NCI-H2171 treated with DMSO at 0.1 percent for 48 hours (cell line): Measurements from ENCODE around the gene NAA30.

ENCODE experiments used
- DNase-seq: peaks from one replicate; lab custom pipeline; 2025; lab: John Stamatoyannopoulos, UW

The NAA30 gene

DNA sequence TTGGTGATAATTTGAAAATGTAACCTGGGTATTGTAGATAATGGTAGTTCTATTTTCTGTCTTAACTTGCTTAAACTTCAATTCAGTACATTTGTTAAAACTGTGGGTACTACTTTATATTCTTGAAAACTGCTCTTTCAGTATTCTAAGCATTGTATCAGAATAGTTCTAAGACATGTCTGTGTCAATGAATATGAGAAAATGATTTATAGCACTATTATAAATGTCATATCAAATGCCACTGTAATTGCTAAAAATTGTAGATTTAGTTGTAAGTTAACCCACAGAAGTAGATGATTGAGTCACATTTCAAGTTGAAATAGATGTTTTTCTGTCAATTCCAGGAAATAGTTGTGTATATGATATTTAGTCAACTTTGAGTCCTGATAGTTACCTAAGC, 2.4 kb downstream of the NAA30 start:
- DNase-seq = no peak

GRCh38 chr14:57400556-57401494, 10.4 kb downstream of the NAA30 start:
- DNase-seq = no peak

GRCh38 chr14:57401501-57401900, 11.1 kb downstream of the NAA30 start:
- no peak for DNase-seq

DNA sequence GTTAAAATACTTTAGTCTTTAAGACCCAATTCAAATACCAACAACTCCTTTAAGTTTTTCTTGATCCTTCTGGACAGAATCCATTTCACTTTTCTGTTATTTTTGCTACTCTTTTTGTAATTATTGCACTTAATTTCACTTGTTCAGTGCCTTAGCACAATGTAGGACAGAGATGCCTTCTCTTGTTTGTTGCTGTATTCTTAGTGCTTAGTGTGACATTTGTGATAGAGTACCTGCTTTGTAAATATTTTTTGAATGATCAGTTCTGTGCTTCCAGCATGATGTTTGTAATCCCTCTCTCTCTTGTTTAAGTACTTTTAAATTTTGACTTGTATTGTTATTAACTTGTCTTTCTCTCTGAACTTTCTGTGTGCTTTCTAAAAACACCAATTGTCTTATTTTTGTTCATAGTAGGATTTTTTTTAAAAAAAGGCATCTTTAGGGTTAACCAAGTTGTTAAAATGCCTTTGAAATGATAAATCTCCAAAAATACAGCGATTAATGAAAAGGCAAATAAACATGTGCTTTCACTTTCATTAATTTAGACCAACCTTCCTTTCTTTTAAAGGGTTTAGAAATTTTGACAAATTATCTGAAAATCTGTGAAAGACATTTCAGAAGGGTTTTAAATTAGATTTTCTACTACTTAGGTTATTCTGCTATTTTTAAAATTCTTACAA, 11.9 kb downstream of the NAA30 start:
- DNase-seq = no peak

DNA sequence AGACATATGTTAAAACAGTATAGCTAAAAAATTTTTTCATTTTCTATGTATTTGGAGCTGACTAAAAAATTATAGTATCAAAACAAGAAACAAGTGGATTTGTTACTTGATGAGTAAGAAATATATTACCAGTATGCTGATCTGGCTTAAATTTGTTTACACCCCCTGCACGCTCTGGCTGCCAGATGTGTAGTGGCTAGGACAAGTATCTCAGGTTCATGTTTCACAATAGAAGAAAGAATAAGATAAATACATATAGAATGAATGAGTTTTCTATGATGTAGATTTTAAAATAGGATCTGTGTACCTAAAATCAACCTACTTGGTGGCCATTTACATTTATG, 13.1 kb downstream of the NAA30 start:
- DNase-seq = no peak

DNA sequence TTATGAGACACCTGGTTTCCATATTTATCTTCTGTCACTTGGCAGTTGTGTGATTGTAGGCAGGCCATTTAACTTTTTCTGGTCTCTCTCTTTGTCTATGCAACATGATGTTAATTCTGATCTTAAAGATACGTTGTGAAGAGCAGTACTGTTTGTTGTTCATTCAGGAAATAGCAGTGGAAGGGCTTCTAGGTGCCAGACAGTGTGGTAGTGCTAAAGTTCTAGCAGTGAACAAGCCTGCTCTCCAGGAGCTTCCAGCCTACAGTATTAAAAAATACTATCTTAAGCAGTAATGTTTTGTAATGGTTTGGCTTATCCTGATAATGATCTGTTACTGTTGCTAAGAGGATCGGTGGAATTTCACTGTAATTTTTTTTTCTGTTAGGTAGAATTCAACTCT, 15.2 kb downstream of the NAA30 start:
- DNase-seq = no peak

- no peak for DNase-seq
These were observed 17.7 kb downstream of the NAA30 start for GRCh38 chr14:57408037-57408436.

DNA sequence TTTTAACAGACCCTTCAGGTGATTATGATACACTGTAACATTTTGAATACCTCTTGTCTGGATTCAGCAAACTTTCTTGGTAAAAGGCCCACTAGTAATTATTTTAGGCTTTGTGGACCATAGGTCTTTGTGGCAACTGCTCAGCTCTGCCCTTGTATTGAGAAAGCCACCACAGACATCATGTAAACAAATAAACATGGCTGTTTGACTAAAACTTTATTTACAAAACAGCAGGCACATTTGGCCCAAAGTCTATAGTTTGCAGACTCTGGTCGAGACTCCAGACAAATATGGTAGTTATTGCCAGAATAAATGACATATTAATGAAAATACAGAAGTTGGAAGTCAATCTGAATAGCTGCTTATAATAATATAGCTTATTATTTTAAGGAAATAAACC, 18.2 kb downstream of the NAA30 start:
- no peak for DNase-seq

GRCh38 chr14:57412341-57412740, 22.0 kb downstream of the NAA30 start:
- no peak for DNase-seq

- no peak for DNase-seq
These were observed 23.5 kb downstream of the NAA30 start for GRCh38 chr14:57413849-57414248.

- DNase-seq = no peak
These were observed 26.8 kb downstream of the NAA30 start for GRCh38 chr14:57417228-57417627.

- DNase-seq = no peak
These were observed 28.6 kb downstream of the NAA30 start for GRCh38 chr14:57418999-57419398.

GRCh38 chr14:57420033-57420432, 29.6 kb downstream of the NAA30 start:
- DNase-seq = no peak

GRCh38 chr14:57420986-57421385, 30.6 kb downstream of the NAA30 start:
- DNase-seq = no peak

DNA sequence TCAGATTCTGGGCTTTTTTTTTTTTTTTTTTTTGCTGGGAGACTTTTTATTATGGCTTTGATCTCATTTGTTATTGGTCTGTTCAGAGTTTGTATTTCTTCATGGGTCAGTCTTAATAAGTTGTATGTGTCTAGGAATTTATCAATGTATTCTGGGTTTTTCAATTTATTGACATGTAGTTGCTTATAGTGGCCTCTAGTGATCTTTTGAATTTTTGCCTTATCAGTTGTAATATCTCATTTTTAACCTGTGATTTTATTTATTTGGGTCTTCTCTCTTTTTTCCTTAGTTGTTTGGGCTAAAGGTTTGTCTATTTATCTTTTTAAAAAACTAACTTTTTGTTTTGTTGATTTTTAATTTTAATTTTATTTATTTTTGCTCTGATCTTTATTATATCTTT, 45.5 kb downstream of the NAA30 start:
- no peak for DNase-seq

GRCh38 chr14:57461777-57462320, 71.5 kb downstream of the NAA30 start:
- no peak for DNase-seq

GRCh38 chr14:57462551-57462950, 72.2 kb downstream of the NAA30 start:
- DNase-seq = no peak

DNA sequence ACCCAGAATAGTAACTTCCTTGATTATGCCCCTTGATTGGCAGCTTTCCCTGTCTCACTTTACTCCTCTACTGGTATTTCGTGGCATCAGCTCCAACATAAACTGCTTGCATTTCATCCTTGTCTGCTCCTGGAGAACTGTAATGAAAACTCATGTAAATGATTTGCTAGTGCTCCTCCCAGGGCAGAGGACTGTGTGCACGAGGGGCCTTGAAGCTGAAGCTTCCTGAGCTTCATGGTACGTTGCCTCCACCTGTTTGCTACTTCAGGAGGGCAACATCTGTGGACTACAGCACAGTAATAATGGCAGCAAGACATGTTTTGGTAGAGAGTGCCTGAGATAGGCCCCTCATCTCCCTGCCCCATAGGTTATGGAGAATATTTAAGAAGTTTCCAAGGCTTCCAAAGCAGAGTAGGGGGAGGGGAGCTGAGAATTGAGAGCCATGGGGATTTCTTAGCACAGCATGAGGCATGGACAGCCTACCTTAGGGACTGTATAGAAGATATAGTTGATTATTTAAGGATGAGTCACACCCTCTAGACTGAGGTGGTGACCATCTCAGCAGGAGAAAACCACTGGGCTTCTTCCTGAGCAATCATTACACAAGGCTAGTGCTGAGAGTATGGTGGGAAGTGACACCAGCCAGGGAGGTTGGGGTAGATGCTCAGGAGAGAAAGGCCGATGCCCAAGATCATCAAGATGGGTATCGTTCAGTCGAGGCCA, 73.8 kb downstream of the NAA30 start:
- DNase-seq = peak; percentile 9
